ENCODE results near the gene TFDP1.
A peak's percentile ranks its signal among the peaks of the same experiment; 100 is the strongest.

The TFDP1 gene

GRCh38 chr13:113551081-113552000, 33.2 kb upstream of the TFDP1 start:
- peak; percentile 51 for DNase-seq

- DNase-seq, result peak; percentile 5
These were observed 32.5 kb upstream of the TFDP1 start for GRCh38 chr13:113552079-113552478.

- DNase-seq, result peak; percentile 35
These were observed 31.6 kb upstream of the TFDP1 start for GRCh38 chr13:113552786-113553434.

- DNase-seq, result peak; percentile 35
These were observed 30.8 kb upstream of the TFDP1 start for GRCh38 chr13:113553511-113554332.

GRCh38 chr13:113554333-113554700, 30.2 kb upstream of the TFDP1 start:
- peak; percentile 5 for DNase-seq

GRCh38 chr13:113555141-113555540, 29.4 kb upstream of the TFDP1 start:
- peak; percentile 17 for DNase-seq

- peak; percentile 37 for DNase-seq
These were observed 27.5 kb upstream of the TFDP1 start for GRCh38 chr13:113557013-113557412.

GRCh38 chr13:113558461-113558860, 26.1 kb upstream of the TFDP1 start:
- DNase-seq, result peak; percentile 40

- peak; percentile 44 for DNase-seq
These were observed 25.5 kb upstream of the TFDP1 start for GRCh38 chr13:113559061-113559460.

GRCh38 chr13:113559901-113560644, 24.5 kb upstream of the TFDP1 start:
- DNase-seq, result peak; percentile 32

GRCh38 chr13:113560645-113561416, 23.7 kb upstream of the TFDP1 start:
- peak; percentile 47 for DNase-seq

- peak; percentile 52 for DNase-seq
These were observed 23.0 kb upstream of the TFDP1 start for GRCh38 chr13:113561417-113562084.

- peak; percentile 81 for DNase-seq
These were observed 22.3 kb upstream of the TFDP1 start for GRCh38 chr13:113562085-113562749.

GRCh38 chr13:113562844-113563243, 21.7 kb upstream of the TFDP1 start:
- no peak for DNase-seq

GRCh38 chr13:113563511-113563910, 21.0 kb upstream of the TFDP1 start:
- DNase-seq, result peak; percentile 19

GRCh38 chr13:113564331-113565023, 20.1 kb upstream of the TFDP1 start:
- DNase-seq, result peak; percentile 9

GRCh38 chr13:113565526-113566226, 18.9 kb upstream of the TFDP1 start:
- DNase-seq, result peak; percentile 35

GRCh38 chr13:113566227-113566561, 18.4 kb upstream of the TFDP1 start:
- DNase-seq, result no peak

GRCh38 chr13:113567681-113568080, 16.9 kb upstream of the TFDP1 start:
- DNase-seq, result peak; percentile 26
